Stimulated activated naive CD8-positive, alpha-beta T cell treated with anti-CD3 and anti-CD28 coated beads, Interleukin-15, Interleukin-2, amounts not matched to agents 100 ng/mL and 50 ng/mL, for 24 hours (primary cell): ENCODE measurements around the gene ZAP70.

Experiments
- H3K27ac Mint-ChIP-seq: one replicate; pipeline ENCODE4 v1.8.0; 2021; ENCODE audit warnings: mild to moderate bottlenecking, mixed read lengths
- H3K27me3 Mint-ChIP-seq: one replicate; pipeline ENCODE4 v1.8.0; 2021; ENCODE audit warnings: mixed read lengths
- H3K36me3 Mint-ChIP-seq: one replicate; pipeline ENCODE4 v1.8.0; 2021; ENCODE audit warnings: low read depth, mixed read lengths
- H3K4me1 Mint-ChIP-seq: one replicate; pipeline ENCODE4 v1.8.0; 2021; ENCODE audit warnings: low read depth, mixed read lengths
- H3K4me3 Mint-ChIP-seq: one replicate; pipeline ENCODE4 v1.8.0; 2021; ENCODE audit warnings: mild to moderate bottlenecking, mixed read lengths
- H3K9me3 Mint-ChIP-seq: one replicate; pipeline ENCODE4 v1.8.0; 2021; ENCODE audit warnings: mixed read lengths

The ZAP70 gene

DNA sequence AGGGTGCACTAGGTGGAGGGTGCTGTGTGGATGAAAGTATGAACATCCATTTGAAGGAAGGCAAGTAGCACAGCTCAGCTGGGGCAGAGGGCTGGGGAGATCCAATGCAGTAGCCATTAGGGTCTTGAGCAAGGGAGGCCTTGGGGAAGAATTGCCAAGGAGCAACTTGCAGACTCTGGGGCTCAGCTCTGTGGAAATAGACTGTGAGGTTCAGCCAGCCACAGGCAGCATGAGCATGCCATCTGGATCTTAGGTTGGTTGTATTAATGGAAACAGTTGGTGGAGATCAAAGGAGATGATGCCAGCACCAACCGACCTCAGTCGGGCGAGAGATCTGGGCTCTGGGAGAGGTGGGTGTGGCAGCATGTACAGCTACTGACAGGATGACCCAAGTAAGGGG lies 5.6 kb downstream of the ZAP70 start:
- H3K4me3 Mint-ChIP-seq, result peak overlapping the region; percentile 98
- H3K27me3 Mint-ChIP-seq, result no peaks in the 10 kb centered on the region
- peaks cover 85% of the 10 kb centered on the region for H3K4me1 Mint-ChIP-seq
- peak overlapping the region; percentile 100 for H3K27ac Mint-ChIP-seq
- no peaks in the 10 kb centered on the region for H3K9me3 Mint-ChIP-seq
- peaks cover 78% of the 10 kb centered on the region for H3K36me3 Mint-ChIP-seq

GRCh38 chr2:97719362-97720155 lies 6.2 kb downstream of the ZAP70 start:
- no peaks in the 10 kb centered on the region for H3K27me3 Mint-ChIP-seq
- H3K4me3 Mint-ChIP-seq, result peak overlapping the region; percentile 98
- peak overlapping the region; percentile 100 for H3K27ac Mint-ChIP-seq
- H3K9me3 Mint-ChIP-seq, result no peaks in the 10 kb centered on the region
- H3K4me1 Mint-ChIP-seq, result peaks cover 90% of the 10 kb centered on the region
- peaks cover 73% of the 10 kb centered on the region for H3K36me3 Mint-ChIP-seq

GRCh38 chr2:97720746-97721145 lies 7.4 kb downstream of the ZAP70 start:
- peaks cover 90% of the 10 kb centered on the region for H3K4me1 Mint-ChIP-seq
- peaks cover 73% of the 10 kb centered on the region for H3K36me3 Mint-ChIP-seq
- no peaks in the 10 kb centered on the region for H3K27me3 Mint-ChIP-seq
- peak overlapping the region; percentile 86 for H3K27ac Mint-ChIP-seq
- peak overlapping the region; percentile 60 for H3K4me3 Mint-ChIP-seq
- H3K9me3 Mint-ChIP-seq, result no peaks in the 10 kb centered on the region

- H3K27me3 Mint-ChIP-seq, result no peaks in the 10 kb centered on the region
- H3K9me3 Mint-ChIP-seq, result no peaks in the 10 kb centered on the region
- no peak overlapping the region for H3K4me3 Mint-ChIP-seq
- H3K27ac Mint-ChIP-seq, result peak overlapping the region; percentile 36
- peaks cover 92% of the 10 kb centered on the region for H3K4me1 Mint-ChIP-seq
- peaks cover 75% of the 10 kb centered on the region for H3K36me3 Mint-ChIP-seq
Observed at GRCh38 chr2:97722227-97722626, 8.9 kb downstream of the ZAP70 start.

- peaks cover 76% of the 10 kb centered on the region for H3K36me3 Mint-ChIP-seq
- H3K4me1 Mint-ChIP-seq, result peaks cover 93% of the 10 kb centered on the region
- H3K27ac Mint-ChIP-seq, result peak overlapping the region; percentile 13
- no peak overlapping the region for H3K4me3 Mint-ChIP-seq
- no peaks in the 10 kb centered on the region for H3K27me3 Mint-ChIP-seq
- H3K9me3 Mint-ChIP-seq, result no peaks in the 10 kb centered on the region
Observed at GRCh38 chr2:97723156-97724072, 10.0 kb downstream of the ZAP70 start.

DNA sequence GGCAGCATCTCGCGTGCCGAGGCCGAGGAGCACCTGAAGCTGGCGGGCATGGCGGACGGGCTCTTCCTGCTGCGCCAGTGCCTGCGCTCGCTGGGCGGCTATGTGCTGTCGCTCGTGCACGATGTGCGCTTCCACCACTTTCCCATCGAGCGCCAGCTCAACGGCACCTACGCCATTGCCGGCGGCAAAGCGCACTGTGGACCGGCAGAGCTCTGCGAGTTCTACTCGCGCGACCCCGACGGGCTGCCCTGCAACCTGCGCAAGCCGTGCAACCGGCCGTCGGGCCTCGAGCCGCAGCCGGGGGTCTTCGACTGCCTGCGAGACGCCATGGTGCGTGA lies 10.7 kb downstream of the ZAP70 start:
- Mint-ChIP-seq H3K27ac (no peak overlapping the region), H3K9me3 (no peaks in the 10 kb centered on the region), H3K27me3 (no peaks in the 10 kb centered on the region), H3K4me1 (peaks cover 93% of the 10 kb centered on the region), H3K4me3 (no peak overlapping the region), H3K36me3 (peaks cover 76% of the 10 kb centered on the region)

DNA sequence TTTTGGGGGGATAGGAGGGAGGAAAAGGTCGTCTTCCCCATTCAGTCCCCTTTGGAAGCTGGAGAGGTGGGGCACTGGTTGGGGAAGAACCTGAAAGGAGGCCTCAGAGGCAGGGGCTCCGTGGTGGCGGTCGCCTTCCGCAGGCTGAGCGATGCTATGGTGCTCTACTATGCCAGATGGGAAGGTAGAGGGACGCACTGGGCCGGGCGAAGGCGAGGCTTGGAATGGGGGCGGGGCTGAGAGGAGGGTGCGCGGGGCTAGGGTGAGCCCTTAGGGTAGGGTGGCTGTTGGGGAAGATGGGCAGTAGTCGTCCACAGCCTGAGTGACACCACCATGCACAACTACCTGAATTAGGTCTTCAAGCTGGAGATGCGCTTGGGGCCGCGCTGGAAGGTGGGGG lies 11.1 kb downstream of the ZAP70 start:
- H3K36me3 Mint-ChIP-seq, result peaks cover 76% of the 10 kb centered on the region
- no peak overlapping the region for H3K27ac Mint-ChIP-seq
- no peak overlapping the region for H3K4me3 Mint-ChIP-seq
- no peaks in the 10 kb centered on the region for H3K9me3 Mint-ChIP-seq
- H3K27me3 Mint-ChIP-seq, result no peaks in the 10 kb centered on the region
- peaks cover 93% of the 10 kb centered on the region for H3K4me1 Mint-ChIP-seq

DNA sequence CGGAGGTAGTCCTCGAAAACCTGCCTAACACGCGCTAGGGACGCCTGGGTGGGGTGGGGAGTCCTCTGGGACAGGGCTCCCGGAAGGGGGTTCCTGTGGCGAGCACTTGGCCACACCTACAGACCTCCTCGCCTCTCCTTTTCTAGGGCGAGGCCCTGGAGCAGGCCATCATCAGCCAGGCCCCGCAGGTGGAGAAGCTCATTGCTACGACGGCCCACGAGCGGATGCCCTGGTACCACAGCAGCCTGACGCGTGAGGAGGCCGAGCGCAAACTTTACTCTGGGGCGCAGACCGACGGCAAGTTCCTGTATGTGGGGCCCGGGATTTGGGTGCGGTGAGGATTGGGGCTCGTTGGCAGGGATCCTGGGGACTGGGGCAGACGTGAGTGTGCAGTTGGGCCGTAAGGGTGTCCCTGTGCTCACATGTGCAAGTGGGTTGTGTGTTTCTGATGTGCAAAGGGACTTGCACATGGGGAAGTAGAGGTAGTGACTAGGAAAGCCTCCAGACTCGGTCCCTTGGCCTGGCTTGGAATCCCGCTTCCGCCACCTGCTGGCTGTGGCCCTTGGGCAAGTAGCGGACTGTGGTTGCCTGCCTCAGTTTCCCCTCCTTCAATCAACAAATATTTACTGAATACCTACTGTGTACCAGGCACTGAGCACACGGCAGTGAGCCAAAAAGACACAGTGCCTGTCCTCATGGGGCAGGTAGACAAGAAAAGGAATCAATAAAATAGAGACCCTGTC lies 11.7 kb downstream of the ZAP70 start:
- Mint-ChIP-seq H3K36me3 (peaks cover 76% of the 10 kb centered on the region), H3K4me3 (peak overlapping the region; percentile 11), H3K27me3 (no peaks in the 10 kb centered on the region), H3K9me3 (peaks cover under 1% of the 10 kb centered on the region), H3K27ac (peak overlapping the region; percentile 72), H3K4me1 (peaks cover 91% of the 10 kb centered on the region)

DNA sequence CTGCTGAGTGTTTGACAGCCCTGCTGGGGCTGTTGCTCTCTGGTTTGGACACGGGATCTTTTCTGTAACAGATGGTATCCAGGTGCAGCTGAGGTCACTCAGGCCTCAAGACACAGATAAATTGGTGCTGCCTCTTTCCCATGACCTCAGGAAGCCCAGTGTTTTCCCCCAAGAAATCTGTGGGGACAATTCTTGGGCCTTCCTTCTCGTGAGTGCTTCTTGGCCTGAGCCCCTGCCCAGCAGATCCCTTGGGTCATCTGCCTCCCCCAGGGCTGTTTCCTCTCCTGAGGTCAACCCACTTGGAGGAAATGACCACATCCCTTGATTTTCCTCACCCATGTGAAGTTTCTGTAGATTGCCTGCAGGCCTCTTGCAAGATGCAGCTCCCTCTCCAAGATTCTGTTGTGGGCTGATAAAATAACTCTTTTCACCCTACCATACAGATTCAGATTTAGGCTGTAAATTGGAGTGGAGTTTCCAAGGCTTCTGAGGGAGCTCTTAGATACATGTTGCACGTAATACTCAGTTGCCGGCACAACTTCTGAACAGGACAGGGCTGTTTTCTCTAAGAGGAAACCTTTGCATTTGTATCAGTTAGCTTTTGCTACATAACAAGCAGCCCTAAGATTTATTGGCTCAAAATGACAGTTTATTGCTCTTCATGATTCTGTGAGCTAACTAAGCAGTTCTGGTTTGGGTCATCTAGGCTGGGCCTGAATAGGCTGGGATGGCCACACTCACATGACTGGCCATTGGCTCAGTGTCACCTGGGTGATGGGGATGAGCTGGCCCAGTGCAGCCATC lies 13.1 kb downstream of the ZAP70 start:
- H3K27ac Mint-ChIP-seq, result peak overlapping the region; percentile 84
- H3K36me3 Mint-ChIP-seq, result peaks cover 77% of the 10 kb centered on the region
- no peaks in the 10 kb centered on the region for H3K27me3 Mint-ChIP-seq

DNA sequence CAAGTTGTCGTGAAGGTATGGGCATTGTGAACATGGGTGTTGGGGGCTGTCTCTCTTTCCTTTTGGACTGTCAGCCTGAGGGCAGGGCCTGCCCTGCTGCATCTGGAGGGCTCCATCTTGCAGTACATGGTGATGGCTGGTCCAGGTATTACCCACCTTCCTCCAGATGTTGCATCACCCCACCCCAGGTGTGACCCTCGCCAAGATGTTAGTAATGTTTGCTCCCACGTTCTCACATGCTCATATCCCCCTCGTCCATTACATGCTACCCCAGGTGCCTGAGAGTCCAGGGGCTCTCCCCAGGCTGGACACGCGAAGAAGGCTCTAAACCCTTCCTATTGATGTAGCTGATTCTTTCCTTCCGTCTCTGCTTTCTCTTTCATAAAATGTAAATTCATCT lies 13.9 kb downstream of the ZAP70 start:
- Mint-ChIP-seq H3K27ac (peak overlapping the region; percentile 84), H3K9me3 (peaks cover 4% of the 10 kb centered on the region), H3K27me3 (no peaks in the 10 kb centered on the region), H3K4me1 (peaks cover 86% of the 10 kb centered on the region), H3K4me3 (peak overlapping the region; percentile 21), H3K36me3 (peaks cover 81% of the 10 kb centered on the region)

More for the DNA sequence above, 13.1 kb downstream of the ZAP70 start:
- H3K4me3 Mint-ChIP-seq, result no peak overlapping the region
- peaks cover 4% of the 10 kb centered on the region for H3K9me3 Mint-ChIP-seq
- peaks cover 88% of the 10 kb centered on the region for H3K4me1 Mint-ChIP-seq

GRCh38 chr2:97728091-97728731 lies 14.8 kb downstream of the ZAP70 start:
- H3K4me3 Mint-ChIP-seq, result peak overlapping the region; percentile 36
- H3K27ac Mint-ChIP-seq, result peak overlapping the region; percentile 84
- H3K27me3 Mint-ChIP-seq, result no peaks in the 10 kb centered on the region
- H3K4me1 Mint-ChIP-seq, result peaks cover 78% of the 10 kb centered on the region
- peaks cover 73% of the 10 kb centered on the region for H3K36me3 Mint-ChIP-seq
- H3K9me3 Mint-ChIP-seq, result peaks cover 4% of the 10 kb centered on the region

DNA sequence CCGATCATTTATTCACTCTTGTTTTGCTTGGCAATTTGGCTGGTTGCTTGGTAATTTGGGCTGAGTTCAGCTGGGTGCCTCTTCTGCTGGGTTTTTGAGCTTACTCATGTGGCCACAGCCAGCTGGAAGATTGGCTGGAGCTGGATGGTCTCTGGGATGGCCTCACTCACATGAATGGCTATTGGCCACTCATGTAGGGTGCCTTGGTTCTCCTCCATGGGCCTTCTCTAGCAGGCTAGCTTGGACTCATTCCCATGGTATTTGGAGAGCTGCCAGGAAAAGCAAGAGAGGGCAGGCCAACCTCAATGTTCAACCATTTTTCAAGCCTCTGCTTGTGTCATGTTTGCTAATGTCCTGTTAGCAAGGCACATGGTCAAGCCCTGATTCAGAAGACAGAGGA lies 16.9 kb downstream of the ZAP70 start:
- no peaks in the 10 kb centered on the region for H3K27me3 Mint-ChIP-seq
- H3K27ac Mint-ChIP-seq, result peak overlapping the region; percentile 70
- peaks cover 4% of the 10 kb centered on the region for H3K9me3 Mint-ChIP-seq
- peaks cover 62% of the 10 kb centered on the region for H3K4me1 Mint-ChIP-seq
- H3K36me3 Mint-ChIP-seq, result peaks cover 70% of the 10 kb centered on the region
- no peak overlapping the region for H3K4me3 Mint-ChIP-seq

DNA sequence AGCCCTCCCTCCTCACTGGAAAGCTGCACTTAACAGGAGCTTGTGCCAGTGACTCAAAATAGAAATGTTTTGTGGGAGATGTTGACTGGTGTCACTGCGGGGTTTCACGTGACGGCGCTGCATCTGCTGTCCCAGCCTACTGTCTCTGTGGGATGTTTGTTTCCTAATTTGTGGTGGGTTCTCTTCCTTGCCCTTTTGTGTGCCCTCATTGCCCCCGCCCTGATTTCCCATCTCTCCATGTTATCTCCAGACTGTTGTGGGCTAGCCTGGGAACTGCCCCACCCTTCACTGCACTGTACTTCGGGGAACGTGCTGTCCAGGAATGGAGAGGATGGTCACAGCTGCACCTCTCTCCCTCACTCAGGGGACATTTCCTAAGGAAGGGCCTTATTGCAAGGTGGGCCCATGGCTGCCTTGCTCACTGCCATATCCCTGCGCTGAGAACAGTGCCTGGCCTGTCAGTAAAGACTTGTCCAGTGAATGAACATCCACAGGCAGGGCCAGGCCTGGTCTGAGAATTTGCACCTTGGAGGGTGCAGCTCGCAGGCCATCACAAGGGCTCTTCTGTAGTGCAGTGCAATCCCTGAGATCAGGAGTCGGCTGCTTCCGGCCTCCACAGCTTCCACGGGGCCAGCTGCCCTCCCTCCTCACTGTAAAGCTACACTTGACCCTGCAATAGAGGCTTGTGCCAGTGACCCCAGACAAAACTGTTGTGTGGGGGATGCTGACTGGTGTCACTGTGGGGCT lies 18.1 kb downstream of the ZAP70 start:
- H3K27me3 Mint-ChIP-seq, result no peaks in the 10 kb centered on the region
- H3K27ac Mint-ChIP-seq, result peak overlapping the region; percentile 70
- H3K4me1 Mint-ChIP-seq, result peaks cover 50% of the 10 kb centered on the region
- H3K36me3 Mint-ChIP-seq, result peaks cover 62% of the 10 kb centered on the region
- H3K9me3 Mint-ChIP-seq, result peaks cover 4% of the 10 kb centered on the region
- H3K4me3 Mint-ChIP-seq, result no peak overlapping the region
